ENCODE measurements around the gene LRRC7. TPM values are rescaled to one million over a fixed set of nuclear protein-coding genes. Genes with fewer than 3 reads are reported as not detected.

Gene LRRC7
- total RNA-seq, 2 donors from 2014 or later = 0.91 TPM; not detected in 1

GRCh38 chr1:69569576-69570328, 2.0 kb downstream of the LRRC7 start:
- Mint-ChIP-seq H3K9me3 (peaks cover 0 to 4% of the 10 kb centered on the region in 2 donors), H3K36me3 (peaks cover 13 to 17% of the 10 kb centered on the region in 2 donors), H3K27ac (no peak overlapping the region)
- DNase-seq (ENCODE audit: low spot score in 2 of 2) = no peak
- ATAC-seq = no peak

GRCh38 chr1:69570356-69570755, 2.6 kb downstream of the LRRC7 start:
- H3K36me3 Mint-ChIP-seq = peaks cover 13 to 17% of the 10 kb centered on the region in 2 donors
- DNase-seq (ENCODE audit: low spot score in 2 of 2) = no peak
- peaks cover 0 to 4% of the 10 kb centered on the region in 2 donors for H3K9me3 Mint-ChIP-seq
- no peak overlapping the region for H3K27ac Mint-ChIP-seq
- ATAC-seq = no peak

GRCh38 chr1:69572921-69573320, 5.2 kb downstream of the LRRC7 start:
- Mint-ChIP-seq H3K9me3 (peaks cover 0 to 4% of the 10 kb centered on the region in 2 donors), H3K27ac (no peak overlapping the region), H3K36me3 (peaks cover 7 to 9% of the 10 kb centered on the region in 2 donors)
- DNase-seq (ENCODE audit: low spot score in 2 of 2) (no peak), ATAC-seq (no peak)

- ATAC-seq = no peak
- no peak overlapping the region for H3K27ac Mint-ChIP-seq
- no peak for DNase-seq (ENCODE audit: low spot score in 2 of 2)
- H3K9me3 Mint-ChIP-seq = peaks cover 0 to 4% of the 10 kb centered on the region in 2 donors
- peaks cover 4 to 6% of the 10 kb centered on the region in 2 donors for H3K36me3 Mint-ChIP-seq
Observed at GRCh38 chr1:69573911-69574310, 6.2 kb downstream of the LRRC7 start.

- Mint-ChIP-seq H3K27ac (no peak overlapping the region), H3K36me3 (no peaks in the 10 kb centered on the region), H3K9me3 (peaks cover 0 to 15% of the 10 kb centered on the region in 2 donors)
- ATAC-seq = no peak
- no peak for DNase-seq (ENCODE audit: low spot score in 2 of 2)
Observed at GRCh38 chr1:69585666-69586065, 17.9 kb downstream of the LRRC7 start.

GRCh38 chr1:69587391-69587790, 19.7 kb downstream of the LRRC7 start:
- DNase-seq (ENCODE audit: low spot score in 2 of 2) (no peak), ATAC-seq (no peak)
- Mint-ChIP-seq H3K36me3 (no peaks in the 10 kb centered on the region), H3K9me3 (peaks cover 0 to 8% of the 10 kb centered on the region in 2 donors), H3K27ac (no peak overlapping the region)

- ATAC-seq (no peak), DNase-seq (ENCODE audit: low spot score in 2 of 2) (no peak)
- H3K9me3 Mint-ChIP-seq = peaks cover 8% of the 10 kb centered on the region in 2 donors
- H3K27ac Mint-ChIP-seq = no peak overlapping the region
- H3K36me3 Mint-ChIP-seq = no peaks in the 10 kb centered on the region
Observed at GRCh38 chr1:69589799-69590198, 22.1 kb downstream of the LRRC7 start.

- peaks cover 7 to 8% of the 10 kb centered on the region in 2 donors for H3K9me3 Mint-ChIP-seq
- no peak for ATAC-seq
Observed at GRCh38 chr1:69592341-69592740, 24.6 kb downstream of the LRRC7 start.

GRCh38 chr1:69595486-69595885, 27.8 kb downstream of the LRRC7 start:
- peaks cover 0 to 12% of the 10 kb centered on the region in 2 donors for H3K9me3 Mint-ChIP-seq
- DNase-seq (ENCODE audit: low spot score in 2 of 2) (no peak), ATAC-seq (no peak)
- H3K36me3 Mint-ChIP-seq = no peaks in the 10 kb centered on the region
- H3K27ac Mint-ChIP-seq = no peak overlapping the region

More at GRCh38 chr1:69592341-69592740, 24.6 kb downstream of the LRRC7 start:
- Mint-ChIP-seq H3K36me3 (no peaks in the 10 kb centered on the region), H3K27ac (no peak overlapping the region)
- DNase-seq (ENCODE audit: low spot score in 2 of 2) = no peak

- DNase-seq (ENCODE audit: low spot score in 2 of 2) (no peak), ATAC-seq (no peak)
- H3K27ac Mint-ChIP-seq = no peak overlapping the region
- H3K36me3 Mint-ChIP-seq = no peaks in the 10 kb centered on the region
- H3K9me3 Mint-ChIP-seq = peaks cover 3 to 9% of the 10 kb centered on the region in 2 donors
Observed at GRCh38 chr1:69611316-69611715, 43.6 kb downstream of the LRRC7 start.

- ATAC-seq = no peak
- DNase-seq (ENCODE audit: low spot score in 2 of 2) = no peak
- Mint-ChIP-seq H3K36me3 (no peaks in the 10 kb centered on the region), H3K27ac (no peak overlapping the region), H3K9me3 (peaks cover 3 to 9% of the 10 kb centered on the region in 2 donors)
Observed at GRCh38 chr1:69613414-69613813, 45.7 kb downstream of the LRRC7 start.

- ATAC-seq = no peak
- Mint-ChIP-seq H3K36me3 (no peaks in the 10 kb centered on the region), H3K9me3 (peaks cover 4 to 15% of the 10 kb centered on the region in 2 donors), H3K27ac (no peak overlapping the region)
- no peak for DNase-seq (ENCODE audit: low spot score in 2 of 2)
Observed at GRCh38 chr1:69638673-69639072, 71.0 kb downstream of the LRRC7 start.

- no peak for DNase-seq (ENCODE audit: low spot score in 2 of 2)
- no peak overlapping the region for H3K27ac Mint-ChIP-seq
- H3K9me3 Mint-ChIP-seq = peaks cover 4 to 15% of the 10 kb centered on the region in 2 donors
- ATAC-seq = no peak
- H3K36me3 Mint-ChIP-seq = no peaks in the 10 kb centered on the region
Observed at GRCh38 chr1:69639159-69639558, 71.4 kb downstream of the LRRC7 start.

GRCh38 chr1:69643266-69643665, 75.5 kb downstream of the LRRC7 start:
- ATAC-seq = no peak
- H3K9me3 Mint-ChIP-seq = peaks cover 4 to 12% of the 10 kb centered on the region in 2 donors
- H3K27ac Mint-ChIP-seq = no peak overlapping the region
- H3K36me3 Mint-ChIP-seq = no peaks in the 10 kb centered on the region
- no peak for DNase-seq (ENCODE audit: low spot score in 2 of 2)

GRCh38 chr1:69645477-69645876, 77.8 kb downstream of the LRRC7 start:
- H3K9me3 Mint-ChIP-seq = peaks cover 4 to 16% of the 10 kb centered on the region in 2 donors

GRCh38 chr1:69648486-69648885, 80.8 kb downstream of the LRRC7 start:
- no peaks in the 10 kb centered on the region for H3K36me3 Mint-ChIP-seq
- H3K27ac Mint-ChIP-seq = no peak overlapping the region
- no peak for DNase-seq (ENCODE audit: low spot score in 2 of 2)
- ATAC-seq = peak in 1 of 2 donors; percentile 84
- peaks cover 0 to 6% of the 10 kb centered on the region in 2 donors for H3K9me3 Mint-ChIP-seq

More at GRCh38 chr1:69645477-69645876, 77.8 kb downstream of the LRRC7 start:
- DNase-seq (ENCODE audit: low spot score in 2 of 2) (no peak), ATAC-seq (no peak)
- no peak overlapping the region for H3K27ac Mint-ChIP-seq
- H3K36me3 Mint-ChIP-seq = no peaks in the 10 kb centered on the region

GRCh38 chr1:69649383-69649990, 81.8 kb downstream of the LRRC7 start:
- ATAC-seq (no peak), DNase-seq (ENCODE audit: low spot score in 2 of 2) (no peak)
- no peak overlapping the region for H3K27ac Mint-ChIP-seq

GRCh38 chr1:69650779-69651178, 83.1 kb downstream of the LRRC7 start:
- Mint-ChIP-seq H3K36me3 (no peaks in the 10 kb centered on the region), H3K9me3 (peaks cover 0 to 4% of the 10 kb centered on the region in 2 donors), H3K27ac (no peak overlapping the region)
- DNase-seq (ENCODE audit: low spot score in 2 of 2) (no peak), ATAC-seq (no peak)

More at GRCh38 chr1:69649383-69649990, 81.8 kb downstream of the LRRC7 start:
- Mint-ChIP-seq H3K9me3 (peaks cover 0 to 4% of the 10 kb centered on the region in 2 donors), H3K36me3 (no peaks in the 10 kb centered on the region)

All from activated naive CD4-positive, alpha-beta T cell treated with anti-CD3 and anti-CD28 coated beads, Interleukin-2, amount 50 U/mL, for 72 hours (primary cell).